IPS-18c (cell line): Measurements from ENCODE around the gene LBHD1.
A peak's percentile ranks its signal among the peaks of the same experiment; 100 is the strongest.
"Not testable (repeated sequence)": the region's sequence is repeated elsewhere in the genome, so short reads cannot be mapped to it uniquely, and the experiment has no call there.

Experiments
- H3K4me3 ChIP-seq: 2 replicates; pipeline ENCODE4 v1.7.0; 2013; ENCODE audit warnings: low read depth, mild to moderate bottlenecking, low read length, moderate library complexity; ENCODE audit not compliant: insufficient read depth
- H3K9me3 ChIP-seq: one replicate; pipeline ENCODE4 v1.6.1; 2013; ENCODE audit warnings: mild to moderate bottlenecking, low read length, moderate library complexity; ENCODE audit not compliant: control insufficient read depth, insufficient read depth

The LBHD1 gene

DNA sequence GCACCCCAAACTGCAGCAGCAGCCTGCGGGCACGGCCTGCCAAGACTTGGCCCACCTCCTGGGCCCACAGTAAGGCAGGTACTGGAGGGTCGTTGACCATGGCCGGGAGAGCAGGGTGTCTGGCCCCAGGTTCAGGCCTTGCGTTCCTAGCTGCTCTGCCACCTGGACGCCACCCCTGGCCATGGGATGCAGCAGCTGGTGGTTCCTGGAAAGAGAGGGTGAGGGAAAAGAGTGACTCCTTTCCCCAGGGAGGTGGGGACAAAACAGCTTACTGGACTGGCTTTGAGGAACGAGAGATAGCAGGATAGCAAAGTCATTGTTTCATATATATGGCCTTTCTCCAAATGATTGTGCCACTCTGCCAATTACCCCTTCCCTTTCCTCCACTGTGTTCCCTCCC, 33.3 kb upstream of the LBHD1 start:
- Histone ChIP-seq H3K4me3 (peak overlapping the region; percentile 63), H3K9me3 (no peaks in the 10 kb centered on the region)

- H3K4me3 ChIP-seq, H3K9me3 ChIP-seq: not testable (repeated sequence)
Observed at GRCh38 chr11:62703921-62704320, 31.9 kb upstream of the LBHD1 start.

DNA sequence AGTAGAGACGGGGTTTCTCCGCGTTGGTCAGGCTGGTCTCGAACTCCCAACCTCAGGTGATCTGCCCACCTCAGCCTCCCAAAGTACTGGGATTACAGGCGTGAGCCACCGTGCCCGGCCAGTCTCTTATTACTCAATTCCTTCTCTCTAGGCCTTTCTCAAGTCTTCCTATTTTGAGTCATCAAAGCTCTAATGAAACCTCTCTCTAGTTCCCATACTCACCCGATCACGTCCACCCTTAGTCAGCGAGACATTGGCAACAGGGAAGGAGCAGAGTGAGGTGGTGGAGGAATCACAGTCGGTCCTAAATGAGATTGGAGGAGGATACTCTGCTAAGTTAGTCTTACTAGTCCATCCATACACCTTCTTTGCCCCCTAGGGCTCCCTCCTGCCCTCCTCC, 30.2 kb upstream of the LBHD1 start:
- no peak overlapping the region for H3K4me3 ChIP-seq
- no peaks in the 10 kb centered on the region for H3K9me3 ChIP-seq

GRCh38 chr11:62694455-62695167, 22.5 kb upstream of the LBHD1 start:
- Histone ChIP-seq H3K4me3 (no peak overlapping the region), H3K9me3 (peaks cover 2% of the 10 kb centered on the region)

GRCh38 chr11:62693624-62694023, 21.6 kb upstream of the LBHD1 start:
- not testable (repeated sequence) for H3K9me3 ChIP-seq, H3K4me3 ChIP-seq

GRCh38 chr11:62689421-62690183, 17.5 kb upstream of the LBHD1 start, which contains the start of gene LRRN4CL:
Gene LRRN4CL, minus strand, starts transcription at chr11:62689530. Its CDS starts 1,022 bp downstream, at chr11:62688508.
- Histone ChIP-seq H3K4me3 (no peak within 1 kb of the TSS; the same call in 1 of the 2 replicates), H3K9me3 (peaks cover 2% of the 10 kb centered on the region)

GRCh38 chr11:62688491-62688890, 16.4 kb upstream of the LBHD1 start:
- H3K4me3 ChIP-seq: no peak overlapping the region; the same call in 1 of the 2 replicates

DNA sequence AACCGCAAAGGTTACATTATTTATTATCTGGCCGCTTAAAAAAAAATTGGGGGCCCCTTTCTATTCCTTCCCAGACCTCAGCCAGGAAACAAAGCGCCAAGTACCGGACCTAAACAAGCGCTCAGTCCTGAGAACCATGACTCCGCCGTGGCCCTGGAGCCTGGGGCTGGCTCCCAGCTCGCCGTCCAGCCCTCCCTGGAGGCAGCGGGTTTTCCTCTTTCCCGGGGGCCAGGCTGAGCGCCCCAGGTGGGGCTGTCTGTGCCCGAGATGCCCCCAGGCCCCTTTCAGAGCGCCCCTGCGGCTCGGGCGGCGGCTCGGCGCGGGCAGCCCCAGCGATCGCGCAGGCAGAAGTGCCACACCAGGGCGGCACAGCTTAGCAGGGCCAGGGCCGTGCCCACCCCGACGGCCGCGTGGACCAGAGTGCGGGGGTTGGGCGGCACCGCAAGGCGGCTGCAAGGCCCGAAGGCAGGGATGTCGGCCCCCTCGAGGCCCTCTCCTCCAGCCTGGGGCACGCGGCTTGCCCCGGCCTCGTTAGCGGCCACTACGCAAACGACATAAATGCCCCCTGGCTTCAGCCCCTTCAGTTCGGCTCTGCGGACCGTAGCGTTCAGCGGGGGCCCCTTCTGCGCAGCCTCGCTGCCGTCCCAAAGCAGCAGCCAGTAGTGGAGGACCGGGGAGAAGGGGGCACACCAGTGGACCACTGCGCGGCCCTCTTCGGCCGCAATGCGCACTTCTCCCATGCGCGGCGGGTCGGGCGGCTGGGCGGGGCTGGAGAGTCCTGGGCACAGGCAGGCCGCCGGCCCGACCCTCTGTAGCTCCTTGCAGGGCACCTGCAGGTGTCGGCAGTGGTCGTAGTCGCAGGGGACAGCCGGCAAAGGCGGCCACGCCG, 15.7 kb upstream of the LBHD1 start:
- no peaks in the 10 kb centered on the region for H3K9me3 ChIP-seq
- no peak overlapping the region; the same call in 1 of the 2 replicates for H3K4me3 ChIP-seq

More at GRCh38 chr11:62688491-62688890, 16.4 kb upstream of the LBHD1 start:
- no peaks in the 10 kb centered on the region for H3K9me3 ChIP-seq

DNA sequence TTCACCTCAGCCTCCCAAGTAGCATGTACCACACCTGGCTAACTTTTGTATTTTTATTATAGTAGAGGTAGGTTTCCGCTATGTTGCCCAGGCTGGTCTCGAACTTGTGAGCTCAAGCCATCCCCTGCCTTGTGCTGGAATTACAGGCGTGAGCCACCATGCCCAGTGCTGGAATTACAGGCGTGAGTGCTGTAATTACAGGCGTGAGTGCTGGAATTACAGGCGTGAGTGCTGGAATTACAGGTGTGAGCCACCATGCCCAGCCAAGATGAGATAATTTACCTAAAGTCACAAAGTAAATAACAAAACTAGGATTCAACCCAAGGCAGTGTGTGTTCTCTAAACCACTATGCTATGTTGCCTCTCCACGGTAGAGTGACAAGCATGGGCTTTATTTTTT, 10.5 kb upstream of the LBHD1 start:
- H3K4me3 ChIP-seq: no peak overlapping the region
- H3K9me3 ChIP-seq: no peaks in the 10 kb centered on the region

DNA sequence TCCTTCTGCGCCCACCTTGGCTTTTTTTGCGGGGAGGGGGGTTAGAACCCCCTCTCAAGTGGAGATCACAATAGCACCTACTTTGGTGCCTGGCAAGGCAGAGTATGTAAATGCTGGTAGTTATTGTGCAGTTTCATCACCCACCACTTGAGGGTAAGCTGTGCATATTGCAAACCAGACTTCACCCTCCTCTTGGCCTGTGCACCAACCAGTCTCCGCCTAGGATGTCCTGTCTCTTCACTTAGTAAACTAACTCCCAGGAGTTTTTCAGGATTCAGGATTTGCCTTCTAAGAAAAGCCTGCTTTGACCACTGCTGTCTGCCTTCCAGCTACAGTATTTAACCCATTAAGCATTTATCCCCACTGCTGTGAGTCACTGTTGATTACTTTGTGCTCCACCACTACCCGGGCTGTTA, 8.8 kb upstream of the LBHD1 start:
- Histone ChIP-seq H3K4me3 (no peak overlapping the region), H3K9me3 (no peaks in the 10 kb centered on the region)

- H3K9me3 ChIP-seq: no peaks in the 10 kb centered on the region
Observed at GRCh38 chr11:62678770-62679696, 7.0 kb upstream of the LBHD1 start, which contains the start of gene UBXN1. Gene UBXN1, minus strand, starts transcription at chr11:62679073. Its CDS starts 150 bp downstream, at chr11:62678923.

DNA sequence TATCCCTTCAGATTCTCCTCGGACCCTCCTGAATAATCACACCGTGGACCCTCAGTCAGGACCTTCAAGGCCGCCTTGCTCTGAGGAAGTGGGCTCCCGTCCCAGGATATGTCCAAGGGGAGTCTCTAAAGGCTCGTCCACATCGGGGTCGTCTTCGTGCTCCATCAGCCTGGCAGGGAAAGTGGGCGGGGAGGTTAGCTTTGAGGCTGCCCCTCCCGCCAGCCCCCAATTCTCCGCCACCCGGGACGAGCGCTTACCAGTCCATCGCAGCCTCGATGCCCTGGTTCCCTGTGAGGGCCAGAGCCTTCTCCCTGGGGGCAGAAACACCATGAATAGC, 6.3 kb upstream of the LBHD1 start:
- peak overlapping the region; percentile 94 for H3K4me3 ChIP-seq

More at GRCh38 chr11:62678770-62679696, 7.0 kb upstream of the LBHD1 start, which contains the start of gene UBXN1:
- H3K4me3 ChIP-seq: peak within 1 kb of the TSS; percentile 94

DNA sequence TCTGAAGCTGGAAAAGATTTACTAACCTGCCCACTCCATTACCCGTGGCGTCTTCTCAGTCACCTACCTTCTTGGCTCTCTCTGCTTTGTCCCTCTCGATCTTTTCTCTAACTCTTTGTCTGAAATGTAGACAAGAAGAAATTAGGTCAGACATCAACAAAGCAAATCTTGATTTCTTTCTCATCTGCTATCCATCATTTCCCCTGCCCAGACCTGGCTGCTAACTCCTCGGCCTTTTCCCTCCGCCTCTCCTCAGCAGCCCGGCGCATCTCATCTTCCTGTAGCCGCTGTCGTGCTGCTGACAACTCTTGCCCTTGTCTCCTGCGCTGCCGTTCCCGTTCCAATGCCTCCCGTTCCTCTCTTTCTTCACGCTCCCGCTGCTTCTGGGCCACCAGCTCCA, 5.6 kb upstream of the LBHD1 start:
- H3K9me3 ChIP-seq: no peaks in the 10 kb centered on the region
- H3K4me3 ChIP-seq: no peak overlapping the region

More for the DNA sequence above, 6.3 kb upstream of the LBHD1 start:
- no peaks in the 10 kb centered on the region for H3K9me3 ChIP-seq

DNA sequence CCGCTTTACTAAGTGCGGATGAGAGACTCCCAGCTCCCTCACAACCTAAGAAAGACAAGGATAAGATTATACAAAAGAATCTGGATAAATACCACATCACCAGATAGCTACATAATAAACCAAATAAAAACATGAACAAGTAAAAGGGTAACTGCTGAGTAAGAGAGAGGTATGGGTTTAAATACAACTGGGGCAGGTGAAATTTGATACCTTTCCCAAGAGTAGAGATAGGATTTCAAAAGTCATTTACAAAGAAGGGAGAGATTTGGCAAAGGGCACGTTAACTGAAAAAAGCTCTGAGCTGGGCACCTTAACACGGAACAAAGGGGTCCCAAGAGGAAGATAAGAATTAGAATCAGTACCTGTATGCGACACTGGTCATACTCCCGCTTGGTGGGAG, 5.1 kb upstream of the LBHD1 start:
- Histone ChIP-seq H3K9me3 (no peaks in the 10 kb centered on the region), H3K4me3 (no peak overlapping the region)

DNA sequence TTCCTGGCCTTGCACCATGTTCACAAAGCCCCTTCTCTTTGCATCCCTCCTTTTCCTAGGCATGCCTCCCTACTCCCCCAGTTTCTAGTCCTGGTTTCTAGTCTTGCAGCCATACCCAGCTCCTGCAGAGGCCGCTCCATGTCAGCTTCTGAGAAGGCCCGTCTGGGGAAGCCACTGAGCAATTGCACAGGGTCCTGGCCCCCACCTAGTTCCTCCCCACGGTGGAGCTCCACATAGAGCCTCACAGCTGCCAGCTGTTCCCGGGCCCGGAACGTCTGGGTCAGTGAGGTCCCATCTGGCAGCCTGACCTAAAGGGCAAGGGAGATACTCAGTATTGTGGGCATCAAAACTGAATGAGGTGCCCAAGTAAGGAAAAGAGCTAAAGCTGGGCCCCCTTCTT, 4.6 kb upstream of the LBHD1 start:
- Histone ChIP-seq H3K9me3 (no peaks in the 10 kb centered on the region), H3K4me3 (no peak overlapping the region)

DNA sequence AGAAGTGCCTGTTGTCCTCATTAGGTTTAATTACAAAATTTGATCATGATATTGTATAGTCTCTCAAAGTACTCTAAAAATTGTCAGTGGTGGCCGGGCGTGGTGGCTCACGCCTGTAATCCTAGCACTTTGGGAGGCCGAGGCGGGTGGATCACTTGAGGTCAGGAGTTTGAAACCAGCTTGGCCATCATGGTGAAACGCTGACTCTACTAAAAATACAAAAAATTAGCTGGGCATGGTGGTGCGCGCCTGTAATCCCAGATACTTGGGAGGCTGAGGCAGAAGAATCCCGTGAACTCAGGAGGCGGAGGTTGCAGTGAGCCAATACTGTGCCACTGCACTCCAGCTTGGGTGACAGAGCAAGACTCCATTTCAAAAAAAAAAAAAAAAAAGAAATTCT, 3.3 kb upstream of the LBHD1 start:
- H3K9me3 ChIP-seq, H3K4me3 ChIP-seq: not testable (repeated sequence)

DNA sequence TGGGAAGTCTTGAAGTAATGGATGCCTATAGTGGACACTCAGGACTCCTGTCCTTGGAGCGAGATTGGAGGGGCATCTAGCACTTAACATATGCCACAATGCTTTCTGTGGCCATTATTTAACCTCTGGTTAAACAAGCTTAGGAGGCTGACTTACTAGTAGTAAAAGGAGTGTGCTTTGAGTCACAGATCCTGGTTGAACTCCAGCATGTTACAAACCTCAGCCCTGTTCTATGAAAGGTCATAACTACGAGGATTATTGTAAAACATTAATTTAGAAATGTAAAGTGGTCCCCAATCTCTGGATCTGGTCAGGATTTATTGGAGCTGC, 1.1 kb upstream of the LBHD1 start:
- no peak overlapping the region for H3K4me3 ChIP-seq
- no peaks in the 10 kb centered on the region for H3K9me3 ChIP-seq
